Erythroblast (primary cell): ENCODE measurements around the gene ELOVL4.

Source experiments
- DNase-seq, 2 experiments: peaks; one replicate each; lab custom pipeline; 2025; lab: John Stamatoyannopoulos, UW
- GATA1 ChIP-seq: IDR thresholded peaks from 2 replicates; pipeline ENCODE4 v1.6.1; 2011; ENCODE audit warnings: low read depth, mild to moderate bottlenecking, control low read depth, low read length, moderate library complexity
- POLR2A ChIP-seq: IDR thresholded peaks from 2 replicates; pipeline ENCODE4 v1.6.1; 2011; ENCODE audit warnings: mild to moderate bottlenecking, low read length

ELOVL4 gene

GRCh38 chr6:79894939-79895338 is 52.4 kb downstream of the ELOVL4 start:
- TF ChIP-seq POLR2A, result no peak
- no peak for TF ChIP-seq GATA1

GRCh38 chr6:79888587-79888986 is 58.8 kb downstream of the ELOVL4 start:
- TF ChIP-seq GATA1, result no peak
- TF ChIP-seq POLR2A, result no peak
- DNase-seq, result no peak

More at GRCh38 chr6:79894939-79895338, 52.4 kb downstream of the ELOVL4 start:
- DNase-seq, result no peak

- no peak for TF ChIP-seq POLR2A
- no peak for TF ChIP-seq GATA1
Measured at GRCh38 chr6:79878142-79878748, 69.1 kb downstream of the ELOVL4 start.

GRCh38 chr6:79874531-79875134 is 72.7 kb downstream of the ELOVL4 start:
- no peak for TF ChIP-seq POLR2A
- TF ChIP-seq GATA1, result no peak

More at GRCh38 chr6:79878142-79878748, 69.1 kb downstream of the ELOVL4 start:
- no peak for DNase-seq

GRCh38 chr6:79872986-79873385 is 74.4 kb downstream of the ELOVL4 start:
- TF ChIP-seq GATA1, result no peak
- no peak for TF ChIP-seq POLR2A
- no peak for DNase-seq

More at GRCh38 chr6:79874531-79875134, 72.7 kb downstream of the ELOVL4 start:
- no peak for DNase-seq

- no peak for DNase-seq
- TF ChIP-seq POLR2A, result no peak
- no peak for TF ChIP-seq GATA1
Measured at GRCh38 chr6:79872303-79872702, 75.0 kb downstream of the ELOVL4 start.

GRCh38 chr6:79869600-79870084 is 77.7 kb downstream of the ELOVL4 start:
- no peak for TF ChIP-seq POLR2A
- TF ChIP-seq GATA1, result no peak
- DNase-seq, result peak; percentile 80 to 84

- no peak for TF ChIP-seq GATA1
- no peak for TF ChIP-seq POLR2A
- no peak for DNase-seq
Measured at GRCh38 chr6:79869184-79869583, 78.2 kb downstream of the ELOVL4 start.

GRCh38 chr6:79868098-79868722 is 79.1 kb downstream of the ELOVL4 start:
- peak; percentile 76 to 77 for DNase-seq
- TF ChIP-seq POLR2A (no peak), GATA1 (no peak)
